OCI-LY3 (cell line): ENCODE measurements around the gene S1PR3.

ENCODE experiments used
- H2AFZ ChIP-seq: fragments of 200-600, 300-600 bp; shearing (Covaris generic); 2 replicates; pipeline ENCODE4 v1.6.0; 2014; ENCODE audit warnings: antibody characterized with exemption, low read depth, low read length
- H3K27ac ChIP-seq: fragments of 200-600, 300-600 bp; sonication (generic); 2 replicates; pipeline ENCODE4 v1.5.1; 2014; ENCODE audit warnings: mild to moderate bottlenecking, low read length, moderate library complexity, mixed read lengths
- H3K27me3 ChIP-seq: fragments of 200-600, 300-600 bp; sonication (generic); 2 replicates; pipeline ENCODE4 v1.6.1; 2014; ENCODE audit warnings: low read depth, low read length, mixed read lengths
- H3K36me3 ChIP-seq: fragments of 200-600, 300-600 bp; sonication (generic); replicated peaks from 2 replicates; pipeline ENCODE3; 2014; ENCODE audit warnings: low read depth, low read length, mixed read lengths
- H3K4me1 ChIP-seq: fragments of 300-600, 200-600 bp; sonication (generic); 2 replicates; pipeline ENCODE4 v1.6.1; 2014; ENCODE audit warnings: low read length, mixed read lengths
- H3K4me2 ChIP-seq: fragments of 200-600, 300-600 bp; sonication (generic); 2 replicates; pipeline ENCODE4 v1.6.1; 2014; ENCODE audit warnings: low read length, mixed read lengths
- H3K4me3 ChIP-seq: fragments of 300-600, 200-600 bp; sonication (generic); 2 replicates; pipeline ENCODE4 v1.5.1; 2014; ENCODE audit warnings: antibody characterized with exemption, mild to moderate bottlenecking, low read length, moderate library complexity
- H3K79me2 ChIP-seq: fragments of 300-600, 200-600 bp; shearing (Covaris generic); 2 replicates; pipeline ENCODE4 v1.6.1; 2014; ENCODE audit warnings: mild to moderate bottlenecking, low read length, mixed read lengths
- H3K9ac ChIP-seq: fragments of 300-600, 200-600 bp; shearing (Covaris generic); 2 replicates; pipeline ENCODE4 v1.6.0; 2014; ENCODE audit warnings: mild to moderate bottlenecking, low read length, moderate library complexity
- H3K9me3 ChIP-seq: fragments of 200-600, 300-600 bp; shearing (Covaris generic); 2 replicates; pipeline ENCODE4 v1.6.1; 2014; ENCODE audit warnings: low read length, mixed read lengths; ENCODE audit not compliant: insufficient read depth
- H4K20me1 ChIP-seq: fragments of 200-600, 300-600 bp; sonication (generic); 2 replicates; pipeline ENCODE4 v1.6.1; 2016; ENCODE audit warnings: low read length, mixed read lengths; ENCODE audit not compliant: insufficient read depth
- CTCF ChIP-seq: fragments of 200-600, 300-600 bp; sonication (generic); IDR thresholded peaks from 2 replicates; pipeline ENCODE4 v1.5.1; 2014; ENCODE audit warnings: antibody characterized with exemption, low read length, low read depth
- EZH2phosphoT487 ChIP-seq: fragments of 200-600 bp; shearing (Covaris generic); IDR thresholded peaks from 2 replicates; pipeline ENCODE4 v1.6.1; 2018; ENCODE audit warnings: antibody characterized with exemption, mixed run types, low read depth

Gene S1PR3

GRCh38 chr9:89037891-89038290 lies 46.6 kb downstream of the S1PR3 start:
- no peak for TF ChIP-seq EZH2phosphoT487
- no peak for TF ChIP-seq CTCF
- H3K36me3 ChIP-seq: no peaks in the 10 kb centered on the region
- H3K4me2 ChIP-seq: no peak overlapping the region
- no peaks in the 10 kb centered on the region for H3K9me3 ChIP-seq
- H3K9ac ChIP-seq: no peak overlapping the region
- H3K27me3 ChIP-seq: peaks cover 4% of the 10 kb centered on the region; the same call in 1 of the 2 replicates
- no peak overlapping the region for H3K27ac ChIP-seq
- no peak overlapping the region for H2AFZ ChIP-seq
- H3K4me3 ChIP-seq: no peak overlapping the region
- H4K20me1 ChIP-seq: no peaks in the 10 kb centered on the region
- no peaks in the 10 kb centered on the region for H3K79me2 ChIP-seq
- H3K4me1 ChIP-seq: peaks cover 4% of the 10 kb centered on the region; the same call in 1 of the 2 replicates

DNA sequence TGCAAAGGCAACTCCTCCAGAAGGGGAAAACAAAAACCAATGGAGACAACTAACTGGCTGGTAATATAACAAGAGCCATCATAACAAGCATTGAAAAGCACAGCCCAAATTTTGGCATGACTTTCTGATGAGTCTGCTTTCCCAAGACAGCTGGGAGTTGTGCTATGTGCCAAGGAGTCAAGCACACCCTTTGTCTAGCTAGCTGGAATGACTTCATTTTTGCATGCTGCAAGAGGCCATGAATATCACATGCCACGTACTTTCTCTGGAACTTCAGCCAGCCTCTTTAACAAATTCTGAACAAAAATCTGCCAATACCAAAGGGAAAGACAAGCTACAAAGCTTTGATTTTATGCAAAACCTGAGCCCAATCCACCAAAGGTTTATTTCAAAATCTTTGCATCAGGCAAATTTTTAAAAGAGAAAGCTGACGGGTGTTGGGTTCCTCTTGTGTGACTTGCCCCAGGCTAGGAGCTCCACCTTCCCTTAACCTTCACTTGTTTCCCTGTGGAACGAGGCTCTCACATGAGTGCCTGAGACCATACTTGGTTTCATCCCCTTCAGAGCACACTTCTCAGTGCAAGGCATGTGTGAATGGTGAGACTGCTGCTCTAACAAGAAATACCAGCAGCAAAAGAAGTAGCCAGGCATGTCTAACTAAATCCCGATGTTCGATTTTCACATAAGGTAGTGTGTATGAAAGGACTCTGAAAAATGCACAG lies 47.3 kb downstream of the S1PR3 start:
- Histone ChIP-seq H3K4me3 (no peak overlapping the region), H3K9ac (no peak overlapping the region), H3K79me2 (no peaks in the 10 kb centered on the region), H3K4me1 (peaks cover 4% of the 10 kb centered on the region; the same call in 1 of the 2 replicates), H3K27me3 (peaks cover 4% of the 10 kb centered on the region; the same call in 1 of the 2 replicates), H4K20me1 (no peaks in the 10 kb centered on the region), H3K27ac (no peak overlapping the region), H3K9me3 (no peaks in the 10 kb centered on the region), H2AFZ (no peak overlapping the region), H3K36me3 (no peaks in the 10 kb centered on the region), H3K4me2 (no peak overlapping the region)
- TF ChIP-seq EZH2phosphoT487: no peak
- TF ChIP-seq CTCF: no peak

DNA sequence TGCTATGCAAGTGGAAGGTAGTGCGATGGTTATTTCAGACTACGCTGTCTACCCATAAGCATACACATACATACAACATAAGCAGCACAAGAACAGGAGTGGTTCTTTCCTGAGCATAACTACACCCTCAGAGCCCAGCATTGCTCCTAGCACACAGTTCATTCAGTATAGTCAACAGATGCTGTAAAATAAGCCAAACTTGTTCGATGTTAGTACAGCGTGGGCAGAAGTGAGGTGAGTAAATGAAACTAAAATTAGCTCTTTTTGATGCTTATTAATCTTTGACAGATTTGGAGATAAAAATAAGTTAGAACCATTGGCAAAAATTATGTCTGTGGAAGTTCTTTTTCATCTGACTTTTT lies 47.8 kb downstream of the S1PR3 start:
- no peak overlapping the region for H3K4me2 ChIP-seq
- no peak overlapping the region for H2AFZ ChIP-seq
- no peaks in the 10 kb centered on the region for H3K36me3 ChIP-seq
- H3K27ac ChIP-seq: no peak overlapping the region
- no peak for TF ChIP-seq CTCF
- peaks cover 4% of the 10 kb centered on the region; the same call in 1 of the 2 replicates for H3K27me3 ChIP-seq
- H3K79me2 ChIP-seq: no peaks in the 10 kb centered on the region
- peaks cover 4% of the 10 kb centered on the region; the same call in 1 of the 2 replicates for H3K4me1 ChIP-seq
- no peak overlapping the region for H3K4me3 ChIP-seq
- H4K20me1 ChIP-seq: no peaks in the 10 kb centered on the region
- no peaks in the 10 kb centered on the region for H3K9me3 ChIP-seq
- H3K9ac ChIP-seq: no peak overlapping the region

DNA sequence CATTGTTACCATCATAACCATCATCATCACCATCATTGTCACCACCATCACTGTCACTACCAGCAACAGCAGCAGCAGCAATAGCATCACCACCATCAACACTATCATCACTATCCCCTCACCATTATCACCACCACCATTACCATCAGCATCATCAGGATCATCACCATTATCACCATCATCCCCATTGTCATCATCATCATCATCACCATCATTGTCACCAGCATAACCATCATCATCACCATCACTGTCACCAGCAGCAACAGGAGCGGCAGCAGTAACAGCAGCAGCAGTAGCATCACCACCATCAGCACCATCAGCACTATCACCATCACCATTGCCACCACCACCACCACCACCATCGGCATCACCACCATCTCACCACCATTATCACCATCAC lies 48.4 kb downstream of the S1PR3 start:
- Histone ChIP-seq H2AFZ (no peak overlapping the region), H3K36me3 (no peaks in the 10 kb centered on the region), H3K4me1 (peaks cover 4% of the 10 kb centered on the region; the same call in 1 of the 2 replicates)

More for the DNA sequence above, 48.4 kb downstream of the S1PR3 start:
- TF ChIP-seq EZH2phosphoT487 (no peak), CTCF (no peak)
- H3K27ac ChIP-seq: no peak overlapping the region
- H3K79me2 ChIP-seq: no peaks in the 10 kb centered on the region
- H3K9me3 ChIP-seq: no peaks in the 10 kb centered on the region
- H3K4me2 ChIP-seq: no peak overlapping the region
- H3K27me3 ChIP-seq: peaks cover 4% of the 10 kb centered on the region; the same call in 1 of the 2 replicates
- no peak overlapping the region for H3K9ac ChIP-seq
- H4K20me1 ChIP-seq: no peaks in the 10 kb centered on the region
- no peak overlapping the region for H3K4me3 ChIP-seq
